AG10803 (cell line): ENCODE data around the gene KRT83.

Experiments used
- DNase-seq: peaks from one replicate; pipeline ENCODE4 v3.0.0; 2010; ENCODE audit warnings: low read depth
- H3K4me3 ChIP-seq: 2 replicates; pipeline ENCODE4 v1.5.1; 2011; ENCODE audit warnings: mild to moderate bottlenecking, low read length, control low read depth
- TF ChIP-seq, protein P1 (sequence below): conservative IDR thresholded peaks from 2 replicates; pipeline ENCODE4 v1.5.1; 2011; ENCODE audit warnings: mild to moderate bottlenecking, low read length, control low read depth, inconsistent platforms

KRT83 gene

GRCh38 chr12:52320784-52321400, at the start of gene KRT83:
KRT83 (minus strand) TSS chr12:52321398; CDS start chr12:52321335, 63 bp downstream.
- DNase-seq: no peak
- TF ChIP-seq, protein P1, sequence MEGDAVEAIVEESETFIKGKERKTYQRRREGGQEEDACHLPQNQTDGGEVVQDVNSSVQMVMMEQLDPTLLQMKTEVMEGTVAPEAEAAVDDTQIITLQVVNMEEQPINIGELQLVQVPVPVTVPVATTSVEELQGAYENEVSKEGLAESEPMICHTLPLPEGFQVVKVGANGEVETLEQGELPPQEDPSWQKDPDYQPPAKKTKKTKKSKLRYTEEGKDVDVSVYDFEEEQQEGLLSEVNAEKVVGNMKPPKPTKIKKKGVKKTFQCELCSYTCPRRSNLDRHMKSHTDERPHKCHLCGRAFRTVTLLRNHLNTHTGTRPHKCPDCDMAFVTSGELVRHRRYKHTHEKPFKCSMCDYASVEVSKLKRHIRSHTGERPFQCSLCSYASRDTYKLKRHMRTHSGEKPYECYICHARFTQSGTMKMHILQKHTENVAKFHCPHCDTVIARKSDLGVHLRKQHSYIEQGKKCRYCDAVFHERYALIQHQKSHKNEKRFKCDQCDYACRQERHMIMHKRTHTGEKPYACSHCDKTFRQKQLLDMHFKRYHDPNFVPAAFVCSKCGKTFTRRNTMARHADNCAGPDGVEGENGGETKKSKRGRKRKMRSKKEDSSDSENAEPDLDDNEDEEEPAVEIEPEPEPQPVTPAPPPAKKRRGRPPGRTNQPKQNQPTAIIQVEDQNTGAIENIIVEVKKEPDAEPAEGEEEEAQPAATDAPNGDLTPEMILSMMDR: no peak
- H3K4me3 ChIP-seq: no peak within 1 kb of the TSS

DNA sequence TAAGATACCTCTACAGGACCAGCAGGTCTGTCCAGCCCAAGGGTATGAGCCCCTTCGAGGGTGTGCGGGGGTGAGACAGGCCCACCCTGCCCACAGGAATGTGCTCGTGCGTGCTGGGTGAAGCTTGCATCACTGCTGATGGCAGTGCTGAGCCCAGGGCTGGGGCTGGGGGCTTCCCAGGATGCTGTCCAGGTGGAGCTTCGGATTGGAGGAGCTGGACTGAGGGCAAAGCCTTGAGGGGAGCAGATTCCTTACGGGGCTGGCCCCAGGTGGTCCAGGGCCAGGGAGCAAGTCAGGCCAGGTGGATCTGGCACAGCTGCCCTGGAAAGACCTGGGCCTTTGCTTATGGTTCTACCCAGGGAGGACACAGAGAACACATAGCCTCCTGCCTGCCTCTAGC, 48.6 kb upstream of the KRT83 start:
- TF ChIP-seq, protein P1: no peak
- DNase-seq: no peak
- no peak overlapping the region for H3K4me3 ChIP-seq

GRCh38 chr12:52369211-52369610, 48.0 kb upstream of the KRT83 start:
- TF ChIP-seq, protein P1: no peak
- no peak for DNase-seq
- no peak overlapping the region for H3K4me3 ChIP-seq

GRCh38 chr12:52368508-52368907, 47.3 kb upstream of the KRT83 start:
- TF ChIP-seq, protein P1: no peak
- no peak for DNase-seq

DNA sequence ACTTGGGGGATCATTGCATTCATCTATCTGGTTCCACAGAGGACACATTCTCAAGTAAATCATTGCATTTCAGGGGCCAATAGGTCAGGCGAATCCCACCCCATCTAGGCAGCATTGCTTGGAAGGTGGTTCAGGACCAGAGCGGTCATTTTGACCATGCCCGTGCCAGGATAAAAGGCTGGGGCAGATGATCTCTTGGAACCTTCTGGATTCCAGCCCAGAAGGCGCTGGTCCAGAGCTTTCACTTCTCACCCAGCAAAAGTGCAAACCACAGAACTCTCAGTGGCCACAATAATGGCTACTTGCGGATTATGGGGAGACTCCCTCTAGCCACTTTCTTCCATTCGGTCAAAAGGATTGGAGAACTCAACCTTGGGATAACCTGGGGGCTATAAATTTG, 46.7 kb upstream of the KRT83 start:
- no peak for DNase-seq
- no peak overlapping the region for H3K4me3 ChIP-seq
- TF ChIP-seq, protein P1: no peak

More at GRCh38 chr12:52368508-52368907, 47.3 kb upstream of the KRT83 start:
- H3K4me3 ChIP-seq: no peak overlapping the region

- no peak for DNase-seq
- no peak within 1 kb of the TSS for H3K4me3 ChIP-seq
- TF ChIP-seq, protein P1: no peak
These were observed 45.7 kb upstream of the KRT83 start, which contains the start of gene KRT85 for GRCh38 chr12:52366738-52367485. KRT85 (minus strand) TSS chr12:52367481; CDS start chr12:52367405, 76 bp downstream.
